22Rv1 (cell line): ENCODE results near the gene TCF7L1.

Experiments
- ZFX ChIP-seq: fragments of 450-650 bp; IDR thresholded peaks from 2 replicates; pipeline ENCODE4 v1.6.1; 2017; ENCODE audit warnings: antibody characterized with exemption, borderline replicate concordance
- TF ChIP-seq, protein P1 (sequence below): fragments of 450-650 bp; IDR thresholded peaks from 2 replicates; pipeline ENCODE4 v1.5.1; 2017; ENCODE audit warnings: mild to moderate bottlenecking

DNA sequence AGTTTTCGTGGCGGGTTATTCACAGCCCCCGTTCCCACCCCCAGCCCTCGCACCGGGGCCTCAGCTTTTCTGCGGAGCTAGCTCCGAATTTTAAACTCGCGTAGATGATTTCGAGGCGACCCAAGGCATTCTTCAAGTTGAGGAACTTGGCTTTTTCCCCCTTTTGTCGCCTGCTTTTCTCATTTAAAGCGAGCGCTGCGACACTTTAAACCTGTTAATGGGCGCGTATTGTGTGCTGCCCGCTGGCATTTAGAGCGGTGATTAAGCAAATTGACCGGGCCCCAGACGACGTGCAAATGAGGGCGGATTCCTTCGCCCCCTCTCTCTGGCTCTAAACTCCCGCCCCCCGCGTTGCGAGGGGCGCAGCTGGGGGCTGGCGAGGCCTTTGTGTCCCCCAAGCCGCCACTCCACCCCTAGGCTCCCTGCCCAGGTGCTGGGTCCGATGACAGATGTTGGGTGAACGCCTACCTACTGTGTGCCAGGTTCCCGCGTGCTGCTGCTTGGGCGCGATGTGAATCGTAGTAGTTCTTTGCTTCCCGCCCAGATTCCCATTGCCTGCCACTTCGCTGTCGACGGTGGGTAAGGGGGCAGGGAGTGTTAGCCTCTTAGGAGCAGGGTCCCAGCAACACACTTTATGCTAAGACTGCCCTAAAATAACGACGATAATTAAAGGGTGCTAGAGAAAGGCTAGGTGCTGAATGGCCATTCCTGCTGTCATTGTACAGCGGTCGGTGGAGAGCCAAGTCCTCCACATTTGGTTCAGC, 1.9 kb downstream of the TCF7L1 start:
- TF ChIP-seq, protein P1, sequence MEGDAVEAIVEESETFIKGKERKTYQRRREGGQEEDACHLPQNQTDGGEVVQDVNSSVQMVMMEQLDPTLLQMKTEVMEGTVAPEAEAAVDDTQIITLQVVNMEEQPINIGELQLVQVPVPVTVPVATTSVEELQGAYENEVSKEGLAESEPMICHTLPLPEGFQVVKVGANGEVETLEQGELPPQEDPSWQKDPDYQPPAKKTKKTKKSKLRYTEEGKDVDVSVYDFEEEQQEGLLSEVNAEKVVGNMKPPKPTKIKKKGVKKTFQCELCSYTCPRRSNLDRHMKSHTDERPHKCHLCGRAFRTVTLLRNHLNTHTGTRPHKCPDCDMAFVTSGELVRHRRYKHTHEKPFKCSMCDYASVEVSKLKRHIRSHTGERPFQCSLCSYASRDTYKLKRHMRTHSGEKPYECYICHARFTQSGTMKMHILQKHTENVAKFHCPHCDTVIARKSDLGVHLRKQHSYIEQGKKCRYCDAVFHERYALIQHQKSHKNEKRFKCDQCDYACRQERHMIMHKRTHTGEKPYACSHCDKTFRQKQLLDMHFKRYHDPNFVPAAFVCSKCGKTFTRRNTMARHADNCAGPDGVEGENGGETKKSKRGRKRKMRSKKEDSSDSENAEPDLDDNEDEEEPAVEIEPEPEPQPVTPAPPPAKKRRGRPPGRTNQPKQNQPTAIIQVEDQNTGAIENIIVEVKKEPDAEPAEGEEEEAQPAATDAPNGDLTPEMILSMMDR, result no peak
- TF ChIP-seq ZFX, result no peak
